ENCODE measurements around the gene HSD17B13.

DNA sequence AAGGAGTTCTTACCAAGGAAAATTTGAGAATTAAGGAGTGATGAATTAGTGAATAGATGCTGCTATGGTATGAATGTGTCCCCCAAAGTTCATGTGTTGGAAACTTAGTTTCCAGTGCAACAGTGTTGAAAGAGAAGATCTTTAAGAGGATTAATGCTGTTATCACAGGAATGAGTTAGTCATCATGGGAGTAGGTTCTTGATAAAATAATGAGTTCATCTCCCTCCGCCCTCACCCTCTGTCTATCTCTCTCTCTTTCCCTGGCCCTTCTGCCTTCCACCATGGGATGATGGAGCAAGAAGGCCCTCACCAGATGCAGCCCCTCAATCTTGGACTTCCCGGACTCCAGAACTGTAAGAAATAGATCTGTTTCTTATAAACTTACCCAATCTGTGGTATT is 64.0 kb downstream of the HSD17B13 start:
- TF ChIP-seq, protein P1, sequence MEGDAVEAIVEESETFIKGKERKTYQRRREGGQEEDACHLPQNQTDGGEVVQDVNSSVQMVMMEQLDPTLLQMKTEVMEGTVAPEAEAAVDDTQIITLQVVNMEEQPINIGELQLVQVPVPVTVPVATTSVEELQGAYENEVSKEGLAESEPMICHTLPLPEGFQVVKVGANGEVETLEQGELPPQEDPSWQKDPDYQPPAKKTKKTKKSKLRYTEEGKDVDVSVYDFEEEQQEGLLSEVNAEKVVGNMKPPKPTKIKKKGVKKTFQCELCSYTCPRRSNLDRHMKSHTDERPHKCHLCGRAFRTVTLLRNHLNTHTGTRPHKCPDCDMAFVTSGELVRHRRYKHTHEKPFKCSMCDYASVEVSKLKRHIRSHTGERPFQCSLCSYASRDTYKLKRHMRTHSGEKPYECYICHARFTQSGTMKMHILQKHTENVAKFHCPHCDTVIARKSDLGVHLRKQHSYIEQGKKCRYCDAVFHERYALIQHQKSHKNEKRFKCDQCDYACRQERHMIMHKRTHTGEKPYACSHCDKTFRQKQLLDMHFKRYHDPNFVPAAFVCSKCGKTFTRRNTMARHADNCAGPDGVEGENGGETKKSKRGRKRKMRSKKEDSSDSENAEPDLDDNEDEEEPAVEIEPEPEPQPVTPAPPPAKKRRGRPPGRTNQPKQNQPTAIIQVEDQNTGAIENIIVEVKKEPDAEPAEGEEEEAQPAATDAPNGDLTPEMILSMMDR (IDR thresholded peaks at IDR 0.05) = no peak
- TF ChIP-seq POLR2A (IDR thresholded peaks at IDR 0.05) = no peak

All from thyroid gland (tissue), 4 donors.